HEK293 (cell line): ENCODE data around the gene LRBA.

Experiments
- HOXA7 ChIP-seq: sonication (generic); formaldehyde crosslinking; IDR thresholded peaks from 2 replicates; pipeline ENCODE4 v1.8.1; 2022; ENCODE audit warnings: missing genetic modification reagents, borderline replicate concordance
- ZIC2 ChIP-seq: fragments of 450-650 bp; formaldehyde crosslinking; IDR thresholded peaks from 2 replicates; pipeline ENCODE4 v1.5.1; 2016; ENCODE audit warnings: missing biosample characterization, missing genetic modification characterization
- ZNF140 ChIP-seq: fragments of 450-650 bp; formaldehyde crosslinking; IDR thresholded peaks from 2 replicates; pipeline ENCODE4 v1.5.1; 2016; ENCODE audit warnings: missing biosample characterization, missing genetic modification characterization
- ZNF239 ChIP-seq: fragments of 450-650 bp; formaldehyde crosslinking; IDR thresholded peaks from 2 replicates; pipeline ENCODE4 v1.5.1; 2016; ENCODE audit warnings: missing biosample characterization, missing genetic modification characterization
- ZNF24 ChIP-seq: fragments of 450-650 bp; formaldehyde crosslinking; IDR thresholded peaks from 2 replicates; pipeline ENCODE4 v1.5.1; 2016; ENCODE audit warnings: missing biosample characterization, missing genetic modification characterization
- ZNF776 ChIP-seq: fragments of 450-650 bp; formaldehyde crosslinking; IDR thresholded peaks from 2 replicates; pipeline ENCODE4 v1.5.0; 2017; ENCODE audit warnings: missing biosample characterization, missing genetic modification characterization, borderline replicate concordance
- ZXDB ChIP-seq: fragments of 450-650 bp; formaldehyde crosslinking; IDR thresholded peaks from 2 replicates; pipeline ENCODE4 v1.5.1; 2016; ENCODE audit warnings: missing biosample characterization, missing genetic modification characterization
- TF ChIP-seq, protein P1 (sequence below): fragments of 450-650 bp; formaldehyde crosslinking; IDR thresholded peaks from 2 replicates; pipeline ENCODE4 v1.5.1; 2016; ENCODE audit warnings: missing biosample characterization, missing genetic modification characterization
- TF ChIP-seq, protein P2 (sequence below): fragments of 450-650 bp; formaldehyde crosslinking; IDR thresholded peaks from 2 replicates; pipeline ENCODE4 v1.5.1; 2016; ENCODE audit warnings: missing biosample characterization, missing genetic modification characterization
- TF ChIP-seq, protein P3 (sequence below): fragments of 450-650 bp; formaldehyde crosslinking; IDR thresholded peaks from 2 replicates; pipeline ENCODE4 v1.5.1; 2016; ENCODE audit warnings: missing biosample characterization, missing genetic modification characterization, borderline replicate concordance

DNA sequence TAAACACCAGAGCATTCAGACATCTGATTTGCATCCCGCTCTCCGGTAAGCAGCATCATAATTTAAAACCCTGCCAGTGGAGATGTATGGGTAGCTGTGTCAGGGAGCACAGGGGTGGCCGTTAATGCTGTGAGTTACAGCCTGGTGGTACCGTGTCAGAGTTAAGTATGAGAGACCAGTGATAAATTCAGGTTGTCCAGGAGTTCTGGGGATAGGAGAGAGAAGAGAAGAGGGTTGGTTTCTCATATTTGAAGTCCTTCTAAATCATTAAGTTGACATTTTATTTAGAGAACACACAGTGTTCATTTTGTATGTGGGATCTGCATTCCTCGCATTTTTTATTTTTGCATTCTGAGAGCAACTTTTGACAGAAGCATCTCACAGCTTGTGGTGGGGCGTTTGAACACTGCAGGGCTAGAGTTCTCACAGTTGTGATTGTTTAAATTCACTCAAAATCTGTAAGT is 779.2 kb downstream of the LRBA start:
- TF ChIP-seq ZIC2 (no peak), HOXA7 (CRISPR knock-in tag) (no peak), ZXDB (tag by site-specific recombination) (no peak), ZNF239 (tag by site-specific recombination) (no peak), ZNF140 (tag by site-specific recombination) (no peak), ZNF24 (tag by site-specific recombination) (no peak), ZNF776 (tag by site-specific recombination) (no peak)
- TF ChIP-seq, protein P1, sequence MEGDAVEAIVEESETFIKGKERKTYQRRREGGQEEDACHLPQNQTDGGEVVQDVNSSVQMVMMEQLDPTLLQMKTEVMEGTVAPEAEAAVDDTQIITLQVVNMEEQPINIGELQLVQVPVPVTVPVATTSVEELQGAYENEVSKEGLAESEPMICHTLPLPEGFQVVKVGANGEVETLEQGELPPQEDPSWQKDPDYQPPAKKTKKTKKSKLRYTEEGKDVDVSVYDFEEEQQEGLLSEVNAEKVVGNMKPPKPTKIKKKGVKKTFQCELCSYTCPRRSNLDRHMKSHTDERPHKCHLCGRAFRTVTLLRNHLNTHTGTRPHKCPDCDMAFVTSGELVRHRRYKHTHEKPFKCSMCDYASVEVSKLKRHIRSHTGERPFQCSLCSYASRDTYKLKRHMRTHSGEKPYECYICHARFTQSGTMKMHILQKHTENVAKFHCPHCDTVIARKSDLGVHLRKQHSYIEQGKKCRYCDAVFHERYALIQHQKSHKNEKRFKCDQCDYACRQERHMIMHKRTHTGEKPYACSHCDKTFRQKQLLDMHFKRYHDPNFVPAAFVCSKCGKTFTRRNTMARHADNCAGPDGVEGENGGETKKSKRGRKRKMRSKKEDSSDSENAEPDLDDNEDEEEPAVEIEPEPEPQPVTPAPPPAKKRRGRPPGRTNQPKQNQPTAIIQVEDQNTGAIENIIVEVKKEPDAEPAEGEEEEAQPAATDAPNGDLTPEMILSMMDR (tag by site-specific recombination) = no peak
- TF ChIP-seq, protein P2, sequence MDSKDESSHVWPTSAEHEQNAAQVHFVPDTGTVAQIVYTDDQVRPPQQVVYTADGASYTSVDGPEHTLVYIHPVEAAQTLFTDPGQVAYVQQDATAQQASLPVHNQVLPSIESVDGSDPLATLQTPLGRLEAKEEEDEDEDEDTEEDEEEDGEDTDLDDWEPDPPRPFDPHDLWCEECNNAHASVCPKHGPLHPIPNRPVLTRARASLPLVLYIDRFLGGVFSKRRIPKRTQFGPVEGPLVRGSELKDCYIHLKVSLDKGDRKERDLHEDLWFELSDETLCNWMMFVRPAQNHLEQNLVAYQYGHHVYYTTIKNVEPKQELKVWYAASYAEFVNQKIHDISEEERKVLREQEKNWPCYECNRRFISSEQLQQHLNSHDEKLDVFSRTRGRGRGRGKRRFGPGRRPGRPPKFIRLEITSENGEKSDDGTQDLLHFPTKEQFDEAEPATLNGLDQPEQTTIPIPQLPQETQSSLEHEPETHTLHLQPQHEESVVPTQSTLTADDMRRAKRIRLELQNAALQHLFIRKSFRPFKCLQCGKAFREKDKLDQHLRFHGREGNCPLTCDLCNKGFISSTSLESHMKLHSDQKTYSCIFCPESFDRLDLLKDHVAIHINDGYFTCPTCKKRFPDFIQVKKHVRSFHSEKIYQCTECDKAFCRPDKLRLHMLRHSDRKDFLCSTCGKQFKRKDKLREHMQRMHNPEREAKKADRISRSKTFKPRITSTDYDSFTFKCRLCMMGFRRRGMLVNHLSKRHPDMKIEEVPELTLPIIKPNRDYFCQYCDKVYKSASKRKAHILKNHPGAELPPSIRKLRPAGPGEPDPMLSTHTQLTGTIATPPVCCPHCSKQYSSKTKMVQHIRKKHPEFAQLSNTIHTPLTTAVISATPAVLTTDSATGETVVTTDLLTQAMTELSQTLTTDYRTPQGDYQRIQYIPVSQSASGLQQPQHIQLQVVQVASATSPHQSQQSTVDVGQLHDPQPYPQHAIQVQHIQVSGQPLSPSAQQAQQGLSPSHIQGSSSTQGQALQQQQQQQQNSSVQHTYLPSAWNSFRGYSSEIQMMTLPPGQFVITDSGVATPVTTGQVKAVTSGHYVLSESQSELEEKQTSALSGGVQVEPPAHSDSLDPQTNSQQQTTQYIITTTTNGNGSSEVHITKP (tag by site-specific recombination) = no peak
- TF ChIP-seq, protein P3, sequence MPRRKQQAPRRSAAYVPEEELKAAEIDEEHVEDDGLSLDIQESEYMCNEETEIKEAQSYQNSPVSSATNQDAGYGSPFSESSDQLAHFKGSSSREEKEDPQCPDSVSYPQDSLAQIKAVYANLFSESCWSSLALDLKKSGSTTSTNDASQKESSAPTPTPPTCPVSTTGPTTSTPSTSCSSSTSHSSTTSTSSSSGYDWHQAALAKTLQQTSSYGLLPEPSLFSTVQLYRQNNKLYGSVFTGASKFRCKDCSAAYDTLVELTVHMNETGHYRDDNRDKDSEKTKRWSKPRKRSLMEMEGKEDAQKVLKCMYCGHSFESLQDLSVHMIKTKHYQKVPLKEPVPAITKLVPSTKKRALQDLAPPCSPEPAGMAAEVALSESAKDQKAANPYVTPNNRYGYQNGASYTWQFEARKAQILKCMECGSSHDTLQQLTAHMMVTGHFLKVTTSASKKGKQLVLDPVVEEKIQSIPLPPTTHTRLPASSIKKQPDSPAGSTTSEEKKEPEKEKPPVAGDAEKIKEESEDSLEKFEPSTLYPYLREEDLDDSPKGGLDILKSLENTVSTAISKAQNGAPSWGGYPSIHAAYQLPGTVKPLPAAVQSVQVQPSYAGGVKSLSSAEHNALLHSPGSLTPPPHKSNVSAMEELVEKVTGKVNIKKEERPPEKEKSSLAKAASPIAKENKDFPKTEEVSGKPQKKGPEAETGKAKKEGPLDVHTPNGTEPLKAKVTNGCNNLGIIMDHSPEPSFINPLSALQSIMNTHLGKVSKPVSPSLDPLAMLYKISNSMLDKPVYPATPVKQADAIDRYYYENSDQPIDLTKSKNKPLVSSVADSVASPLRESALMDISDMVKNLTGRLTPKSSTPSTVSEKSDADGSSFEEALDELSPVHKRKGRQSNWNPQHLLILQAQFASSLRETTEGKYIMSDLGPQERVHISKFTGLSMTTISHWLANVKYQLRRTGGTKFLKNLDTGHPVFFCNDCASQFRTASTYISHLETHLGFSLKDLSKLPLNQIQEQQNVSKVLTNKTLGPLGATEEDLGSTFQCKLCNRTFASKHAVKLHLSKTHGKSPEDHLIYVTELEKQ (tag by site-specific recombination) = no peak
